C4-2B (cell line): ENCODE measurements around the gene MSMO1.

Source experiments
- H3K27ac ChIP-seq: fragments of 450-650 bp; 2 replicates; pipeline ENCODE4 v1.5.1; 2017
- CTCF ChIP-seq: fragments of 450-650 bp; conservative IDR thresholded peaks from 2 replicates; pipeline ENCODE4 v1.5.1; 2017; ENCODE audit warnings: mild to moderate bottlenecking
- ZFX ChIP-seq: fragments of 450-650 bp; IDR thresholded peaks from 2 replicates; pipeline ENCODE4 v1.6.1; 2017

MSMO1 gene

GRCh38 chr4:165293927-165294649, 33.4 kb upstream of the MSMO1 start:
- no peak overlapping the region for H3K27ac ChIP-seq
- no peak for TF ChIP-seq CTCF
- TF ChIP-seq ZFX, result no peak

GRCh38 chr4:165294907-165295306, 32.6 kb upstream of the MSMO1 start:
- no peak overlapping the region for H3K27ac ChIP-seq

GRCh38 chr4:165297626-165298025, 29.8 kb upstream of the MSMO1 start:
- H3K27ac ChIP-seq, result no peak overlapping the region
- TF ChIP-seq ZFX, result no peak
- TF ChIP-seq CTCF, result no peak

More at GRCh38 chr4:165294907-165295306, 32.6 kb upstream of the MSMO1 start:
- TF ChIP-seq CTCF, result no peak
- no peak for TF ChIP-seq ZFX

GRCh38 chr4:165299399-165300060, 27.9 kb upstream of the MSMO1 start:
- no peak overlapping the region for H3K27ac ChIP-seq
- TF ChIP-seq ZFX (no peak), CTCF (no peak)

GRCh38 chr4:165301833-165302232, 25.6 kb upstream of the MSMO1 start:
- H3K27ac ChIP-seq, result no peak overlapping the region
- TF ChIP-seq CTCF (no peak), ZFX (no peak)

- H3K27ac ChIP-seq, result no peak overlapping the region
- TF ChIP-seq ZFX, result no peak
- no peak for TF ChIP-seq CTCF
Measured at GRCh38 chr4:165302658-165303057, 24.8 kb upstream of the MSMO1 start.

- TF ChIP-seq CTCF (no peak), ZFX (no peak)
- no peak overlapping the region for H3K27ac ChIP-seq
Measured at GRCh38 chr4:165308166-165308565, 19.3 kb upstream of the MSMO1 start.
